Adipocyte (in vitro differentiated cells): ENCODE measurements around the gene OR1D5.

ENCODE experiments used
- DNase-seq: peaks from one replicate; pipeline ENCODE4 v3.0.0-alpha.2; 2015; ENCODE audit warnings: low read depth
- H3K27me3 ChIP-seq: replicated peaks from 2 replicates; pipeline ENCODE4 v1.7.0; 2013; ENCODE audit warnings: mild to moderate bottlenecking, low read length, moderate library complexity; ENCODE audit not compliant: control insufficient read depth, insufficient read depth
- H3K36me3 ChIP-seq: 2 replicates; pipeline ENCODE4 v1.7.0; 2013; ENCODE audit warnings: low read length, mild to moderate bottlenecking, moderate library complexity; ENCODE audit not compliant: control insufficient read depth, insufficient read depth, severe bottlenecking
- H3K4me1 ChIP-seq: 2 replicates; pipeline ENCODE4 v1.7.0; 2013; ENCODE audit warnings: mild to moderate bottlenecking, low read length, moderate library complexity; ENCODE audit not compliant: control insufficient read depth, insufficient read depth
- H3K4me3 ChIP-seq: 2 replicates; pipeline ENCODE4 v1.7.0; 2013; ENCODE audit warnings: mild to moderate bottlenecking, low read length, moderate library complexity
- H3K9ac ChIP-seq: 2 replicates; pipeline ENCODE4 v1.7.0; 2013; ENCODE audit warnings: mild to moderate bottlenecking, low read length, moderate library complexity
- H3K9me3 ChIP-seq: 2 replicates; pipeline ENCODE4 v1.7.0; 2013; ENCODE audit warnings: mild to moderate bottlenecking, low read length, moderate library complexity; ENCODE audit not compliant: control insufficient read depth

Gene OR1D5

DNA sequence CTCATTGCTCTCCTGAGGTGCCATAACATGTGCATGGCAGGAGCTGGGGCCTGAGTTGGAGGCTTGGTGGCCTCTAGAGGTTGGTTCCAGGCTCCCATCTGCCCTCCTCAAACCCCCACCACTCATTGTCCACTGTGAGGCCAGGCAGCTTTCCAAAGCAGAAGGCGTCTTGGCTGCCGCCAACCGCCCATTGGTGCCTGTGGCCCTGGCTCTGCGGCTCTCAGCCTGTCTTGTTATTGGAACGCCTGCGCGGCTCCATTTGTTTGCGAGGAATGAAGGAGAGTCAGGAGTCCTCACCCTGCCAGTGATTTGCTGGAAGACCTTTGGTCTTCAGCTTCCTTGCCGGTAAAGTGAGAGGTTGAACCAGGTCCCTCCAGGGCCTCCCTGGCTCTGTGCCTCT, 43.6 kb downstream of the OR1D5 start:
- no peak for DNase-seq
- Histone ChIP-seq H3K4me3 (no peak overlapping the region), H3K27me3 (no peaks in the 10 kb centered on the region), H3K9ac (no peak overlapping the region), H3K36me3 (no peaks in the 10 kb centered on the region), H3K9me3 (peaks cover 29% of the 10 kb centered on the region), H3K4me1 (peaks cover 7% of the 10 kb centered on the region)

DNA sequence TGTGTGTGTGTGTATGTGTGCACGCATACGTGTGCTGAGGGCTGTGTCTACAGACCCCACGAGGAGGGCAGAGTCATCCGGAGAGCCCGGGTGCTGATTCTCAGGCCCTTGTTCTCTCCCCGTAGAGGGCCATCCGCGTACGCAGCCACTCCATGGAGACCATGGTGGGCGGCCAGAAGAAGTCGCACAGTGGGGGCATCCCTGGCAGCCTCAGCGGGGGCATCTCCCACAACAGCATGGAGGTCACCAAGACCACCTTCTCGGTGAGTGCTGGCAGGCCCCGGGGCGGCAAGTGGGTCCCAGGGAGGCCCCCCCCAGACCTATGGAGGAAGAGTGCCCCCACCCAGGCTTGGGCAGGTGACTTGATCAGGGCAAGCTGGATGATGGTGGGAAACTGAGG, 45.5 kb downstream of the OR1D5 start:
- Histone ChIP-seq H3K9ac (no peak overlapping the region), H3K4me3 (no peak overlapping the region), H3K4me1 (peaks cover 7% of the 10 kb centered on the region), H3K27me3 (no peaks in the 10 kb centered on the region), H3K9me3 (peaks cover 16% of the 10 kb centered on the region), H3K36me3 (no peaks in the 10 kb centered on the region)
- no peak for DNase-seq

DNA sequence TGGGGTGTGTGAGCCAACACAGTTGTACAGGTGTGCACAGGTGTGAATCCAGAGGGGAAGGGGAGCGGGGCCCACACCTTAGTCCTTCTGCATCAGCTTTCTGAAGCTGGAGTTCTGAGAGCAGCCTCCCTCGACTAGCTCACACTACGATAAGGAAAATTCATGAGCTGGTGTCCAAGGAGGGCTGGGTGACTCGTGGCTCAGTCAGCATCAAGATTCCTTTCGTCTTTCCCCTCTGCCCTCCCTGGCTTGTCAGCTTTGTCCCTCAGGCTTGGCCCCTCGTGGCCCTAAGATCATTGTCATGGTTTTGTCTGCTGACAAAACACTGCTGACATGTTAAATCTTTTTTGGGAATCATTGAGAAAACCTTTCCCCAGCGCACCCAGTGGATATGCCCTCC, 47.5 kb downstream of the OR1D5 start:
- no peaks in the 10 kb centered on the region for H3K36me3 ChIP-seq
- H3K27me3 ChIP-seq: no peaks in the 10 kb centered on the region
- no peak overlapping the region for H3K9ac ChIP-seq
- no peak for DNase-seq
- peaks cover 7% of the 10 kb centered on the region for H3K4me1 ChIP-seq
- no peak overlapping the region for H3K4me3 ChIP-seq
- H3K9me3 ChIP-seq: no peaks in the 10 kb centered on the region

DNA sequence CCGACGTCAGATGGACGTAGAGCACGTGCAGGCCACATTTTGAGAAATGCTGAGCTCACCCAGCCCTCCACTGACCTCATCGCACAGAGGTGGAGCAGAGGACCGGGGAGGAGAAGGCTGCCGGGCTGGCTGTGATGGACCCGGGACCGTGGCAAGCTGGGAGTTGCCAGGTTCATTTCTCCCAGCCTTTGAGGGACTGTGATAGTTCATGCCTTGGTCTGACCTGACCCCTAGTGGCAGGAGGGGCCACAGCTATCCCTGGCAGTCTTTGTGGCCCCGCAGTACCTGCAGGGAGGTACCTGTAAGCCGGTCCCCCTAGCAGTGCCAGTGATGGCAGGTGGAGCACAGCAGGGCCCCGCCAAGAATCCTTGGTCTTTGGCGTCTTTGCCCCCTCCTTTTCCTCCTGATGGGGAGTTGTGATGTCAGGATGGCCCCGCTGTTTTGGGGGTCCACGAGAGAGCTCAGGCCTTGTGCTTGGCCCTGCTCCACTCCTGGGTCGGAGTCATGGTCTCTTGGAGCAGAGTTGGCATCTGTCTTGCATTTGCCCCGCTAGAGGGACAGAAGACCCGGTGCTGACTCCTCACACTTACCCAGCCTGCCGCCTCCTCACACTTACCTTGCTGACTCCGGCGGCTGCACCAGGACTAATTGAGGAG, 50.4 kb downstream of the OR1D5 start:
- peaks cover 7% of the 10 kb centered on the region for H3K4me1 ChIP-seq
- no peaks in the 10 kb centered on the region for H3K27me3 ChIP-seq
- no peak overlapping the region for H3K4me3 ChIP-seq
- DNase-seq: no peak
- no peaks in the 10 kb centered on the region for H3K9me3 ChIP-seq
- H3K9ac ChIP-seq: no peak overlapping the region
- H3K36me3 ChIP-seq: no peaks in the 10 kb centered on the region
